B cell (primary cell): ENCODE measurements around the gene GHR. TPM values are rescaled to one million over a fixed set of nuclear protein-coding genes. Genes with fewer than 3 reads are reported as not detected.

Experiments
- ATAC-seq: fragments of 200-7000 bp; cut with Tn5 transposase; one replicate; pipeline ENCODE4 v1.10.0; 2021; ENCODE audit warnings: low read depth, mild to moderate bottlenecking, moderate number of reproducible peaks, moderate library complexity
- CTCF ChIA-PET: fragments of 350-600 bp; sonication (Branson Sonifier 250); formaldehyde crosslinking; loops from one replicate; lab custom pipeline; 2021; ENCODE audit warnings: antibody characterized with exemption, inconsistent platforms; lab: Charles Lee
- POLR2A ChIA-PET: fragments of 350-600 bp; sonication (Branson Sonifier 250); formaldehyde crosslinking; loops from one replicate; lab custom pipeline; 2021; ENCODE audit warnings: antibody characterized with exemption; lab: Charles Lee
- DNase-seq: peaks from one replicate; pipeline ENCODE4 v3.0.0; 2013
- H2AFZ ChIP-seq: 2 replicates; pipeline ENCODE4 v1.6.1; 2012; ENCODE audit warnings: mild to moderate bottlenecking, low read depth, low read length; ENCODE audit not compliant: insufficient read depth, poor library complexity, severe bottlenecking
- H3K27ac ChIP-seq, 2 donors: 1 replicate in 1 of 2; 2 replicates in 1 of 2; pipeline ENCODE4 v1.5.1; 2012 to 2013; ENCODE audit warnings: low read length in 2 of 2, mild to moderate bottlenecking in 2 of 2, moderate library complexity in 1 of 2
- H3K27me3 ChIP-seq, 4 experiments: fragments of 200-600 bp in 1 of 4; sonication (generic) in 1 of 4; replicated peaks in 1 of 4; 1 replicate in 2 of 4; 2 replicates in 2 of 4; pipeline versions ENCODE4 v1.6.1 to v1.7.0; 2013 to 2016; ENCODE audit warnings: low read length in 3 of 4, mild to moderate bottlenecking in 2 of 4, mixed read lengths in 1 of 4, moderate library complexity in 1 of 4; ENCODE audit not compliant: insufficient read depth in 4 of 4, control insufficient read depth in 3 of 4; ENCODE audit errors: control extremely low read depth in 1 of 4
- H3K36me3 ChIP-seq, 2 experiments: replicated peaks in 1 of 2; 1 replicate in 1 of 2; 2 replicates in 1 of 2; pipeline versions ENCODE4 v1.6.1 to v1.7.1; 2013; ENCODE audit warnings: low read length in 1 of 2; ENCODE audit not compliant: insufficient read depth in 2 of 2, control insufficient read depth in 1 of 2; ENCODE audit errors: control extremely low read depth in 1 of 2, extremely low read depth in 1 of 2
- H3K4me1 ChIP-seq, 2 donors: fragments of 200-600 bp in 1 of 2; sonication (generic) in 1 of 2; 1 replicate in 1 of 2; 2 replicates in 1 of 2; pipeline versions ENCODE4 v1.5.1 to v1.6.1; 2013 to 2017; ENCODE audit warnings: low read length in 2 of 2; ENCODE audit not compliant: control insufficient read depth in 2 of 2, insufficient read depth in 2 of 2
- H3K4me2 ChIP-seq: replicated peaks from 2 replicates; pipeline ENCODE3; 2012; ENCODE audit warnings: mild to moderate bottlenecking, low read depth, low read length; ENCODE audit not compliant: poor library complexity, severe bottlenecking
- H3K4me3 ChIP-seq, 5 experiments: fragments of 200-600 bp in 1 of 5; sonication (generic) in 1 of 5; 1 replicate in 3 of 5; 2 replicates in 2 of 5; pipeline versions ENCODE4 v1.5.1 to v1.7.0; 2011 to 2016; ENCODE audit warnings: low read length in 4 of 5, mild to moderate bottlenecking in 4 of 5, low read depth in 2 of 5, control low read depth in 1 of 5, moderate library complexity in 1 of 5; ENCODE audit not compliant: insufficient read depth in 1 of 5; ENCODE audit errors: control extremely low read depth in 1 of 5, extremely low read depth in 1 of 5
- H3K79me2 ChIP-seq: fragments of 200-600 bp; sonication (generic); one replicate; pipeline ENCODE4 v1.6.0; 2016; ENCODE audit warnings: low read length; ENCODE audit not compliant: control insufficient read depth, insufficient read depth
- H3K9ac ChIP-seq: fragments of 200-600 bp; sonication (generic); 2 replicates; pipeline ENCODE4 v1.6.1; 2017; ENCODE audit warnings: mild to moderate bottlenecking, low read length, moderate library complexity
- H3K9me3 ChIP-seq, 3 donors: one replicate each; pipeline versions ENCODE4 v1.6.1 to v1.7.1; 2013; ENCODE audit warnings: low read length in 2 of 3; ENCODE audit not compliant: control insufficient read depth in 2 of 3, insufficient read depth in 1 of 3; ENCODE audit errors: control extremely low read depth in 1 of 3
- H4K20me1 ChIP-seq: 2 replicates; pipeline ENCODE4 v1.6.0; 2012; ENCODE audit warnings: mild to moderate bottlenecking, low read length; ENCODE audit not compliant: insufficient read depth, control insufficient read depth, poor library complexity, severe bottlenecking
- H3K27ac Mint-ChIP-seq: one replicate; pipeline ENCODE4 v1.8.0; 2021; ENCODE audit warnings: mixed read lengths
- H3K27me3 Mint-ChIP-seq: one replicate; pipeline ENCODE4 v1.8.0; 2021; ENCODE audit warnings: mixed read lengths
- H3K4me1 Mint-ChIP-seq: one replicate; pipeline ENCODE4 v1.8.0; 2021; ENCODE audit warnings: mixed read lengths
- H3K4me3 Mint-ChIP-seq: one replicate; pipeline ENCODE4 v1.8.0; 2021; ENCODE audit warnings: mixed read lengths
- H3K9me3 Mint-ChIP-seq: one replicate; pipeline ENCODE4 v1.8.0; 2022; ENCODE audit warnings: mixed read lengths; ENCODE audit not compliant: insufficient read depth
- CTCF ChIP-seq: fragments of 200-600 bp; IDR thresholded peaks from one replicate; pipeline ENCODE4 v1.8.0; 2022; ENCODE audit warnings: antibody characterized with exemption, mild to moderate bottlenecking
- EZH2 ChIP-seq: IDR thresholded peaks from 2 replicates; pipeline ENCODE4 v1.6.1; 2012; ENCODE audit warnings: borderline replicate concordance, low read depth, mild to moderate bottlenecking, moderate library complexity, low read length; ENCODE audit not compliant: insufficient read depth, poor library complexity, severe bottlenecking
- WGBS: methylation state at CpG from one replicate; pipeline ENCODE4 v1.1.5; 2013; ENCODE audit warnings: missing lambda C conversion rate; ENCODE audit not compliant: insufficient coverage; 5-methylcytosine and 5-hydroxymethylcytosine counted together
- intact Hi-C: fragments of 100-400 bp; cut with micrococcal nuclease; formaldehyde crosslinking; loops from one replicate; pipeline ENCODE4 v1.10.0; 2022
- polyA plus RNA-seq: library from polyadenylated mRNA; depleted of rRNA; stranded (reverse); fragments of >200 nt; gene quantifications from 2 replicates; pipeline ENCODE4 v1.2.3, GENCODE V29; 2012
- total RNA-seq, 2 donors: library from RNA; stranded (reverse); fragments of 120-200 nt in 1 of 2; gene quantifications; 1 replicate in 1 of 2; 2 replicates in 1 of 2; pipeline versions ENCODE4 v1.2.3 to v1.2.4, GENCODE V29; 2013 to 2022

The GHR gene
- total and polyA plus RNA-seq, 2 donors (not counting 1 experiment from before 2014, with no cell fraction given): not detected

GRCh38 chr5:42703238-42703637 lies 280.0 kb downstream of the GHR start:
- Histone ChIP-seq H3K4me1 (no peaks in the 10 kb centered on the region), H3K79me2 (no peaks in the 10 kb centered on the region), H3K9me3 (peaks cover 0 to 4% (median 0%) of the 10 kb centered on the region in 3 donors), H3K27me3 (no peaks in the 10 kb centered on the region), H3K4me3 (no peak overlapping the region), H3K4me2 (no peak overlapping the region), H3K36me3 (no peaks in the 10 kb centered on the region), H4K20me1 (no peaks in the 10 kb centered on the region), H3K9ac (no peak overlapping the region), H3K27ac (no peak overlapping the region), H2AFZ (no peak overlapping the region)
- DNase-seq (no peak), ATAC-seq (no peak)
- CTCF ChIA-PET: no interaction called here
- no peak overlapping the region for H3K27ac Mint-ChIP-seq
- peaks cover 3% of the 10 kb centered on the region for H3K27me3 Mint-ChIP-seq
- H3K4me1 Mint-ChIP-seq: no peaks in the 10 kb centered on the region
- WGBS: no CpG with 5 or more reads among the region's 1 CpG
- POLR2A ChIA-PET: no interaction called here
- intact Hi-C loops: no loop called here
- H3K9me3 Mint-ChIP-seq: peaks cover 6% of the 10 kb centered on the region
- H3K4me3 Mint-ChIP-seq: no peak overlapping the region
- TF ChIP-seq EZH2 (no peak), CTCF (no peak)

- Histone ChIP-seq H3K27ac (no peak overlapping the region), H3K36me3 (no peaks in the 10 kb centered on the region), H3K27me3 (peaks cover 0 to 4% (median 1%) of the 10 kb centered on the region in 4 experiments), H3K9ac (no peak overlapping the region), H3K9me3 (no peaks in the 10 kb centered on the region), H3K4me2 (no peak overlapping the region), H3K4me1 (peaks cover 7 to 8% of the 10 kb centered on the region in 2 donors), H2AFZ (no peak overlapping the region), H3K79me2 (no peaks in the 10 kb centered on the region), H4K20me1 (no peaks in the 10 kb centered on the region), H3K4me3 (no peak overlapping the region)
- ChIA-PET POLR2A (no interaction called here), CTCF (no interaction called here)
- Mint-ChIP-seq H3K4me1 (peaks cover 8% of the 10 kb centered on the region), H3K4me3 (no peak overlapping the region), H3K27me3 (peaks cover 13% of the 10 kb centered on the region), H3K27ac (no peak overlapping the region), H3K9me3 (no peaks in the 10 kb centered on the region)
- TF ChIP-seq EZH2 (no peak), CTCF (no peak)
- ATAC-seq: no peak
- intact Hi-C loops: no loop called here
- no peak for DNase-seq
- WGBS: no CpG with 5 or more reads among the region's 3 CpGs
These were observed 292.5 kb downstream of the GHR start for GRCh38 chr5:42715785-42716184.
